A673 (cell line): Measurements from ENCODE around the gene ADRM1. TPM values are rescaled to one million over a fixed set of nuclear protein-coding genes. Genes with fewer than 3 reads are reported as not detected.

Source experiments
- BruUV-seq: library from RNA; stranded (reverse); fragments of 400-500 nt; replicated peaks from 2 replicates; lab custom pipeline; 2021; lab: Mats Ljungman, UMichigan
- CTCF ChIA-PET: fragments of 300-600 bp; sonication (Branson Sonifier 250); formaldehyde crosslinking; loops from one replicate; lab custom pipeline; 2022; ENCODE audit warnings: antibody characterized with exemption; lab: Charles Lee
- POLR2A ChIA-PET: fragments of 300-600 bp; sonication (Branson Sonifier 250); formaldehyde crosslinking; loops from one replicate; lab custom pipeline; 2022; ENCODE audit warnings: antibody characterized with exemption; ENCODE audit not compliant: low non-redundant PET; lab: Charles Lee
- DNase-seq: peaks from one replicate; pipeline ENCODE4 v3.0.0-alpha.2; 2015; ENCODE audit warnings: low spot score
- H3K27ac ChIP-seq: fragments of 200-600 bp; sonication (generic); 2 replicates; pipeline ENCODE4 v1.5.1; 2016; ENCODE audit warnings: mixed run types, low read depth, mild to moderate bottlenecking, mixed read lengths, antibody characterized with exemption, low read length; ENCODE audit not compliant: poor library complexity, severe bottlenecking
- H3K27me3 ChIP-seq: fragments of 200-600 bp; sonication (generic); replicated peaks from 2 replicates; pipeline ENCODE4 v1.6.1; 2017; ENCODE audit warnings: mixed run types, low read depth, mild to moderate bottlenecking, mixed read lengths, antibody characterized with exemption, low read length; ENCODE audit not compliant: insufficient read depth, poor library complexity
- H3K36me3 ChIP-seq: fragments of 200-600 bp; sonication (generic); 2 replicates; pipeline ENCODE4 v1.6.1; 2016; ENCODE audit warnings: mixed run types, mild to moderate bottlenecking, mixed read lengths, antibody characterized with exemption, low read length; ENCODE audit not compliant: insufficient read depth, poor library complexity, severe bottlenecking
- H3K4me1 ChIP-seq: fragments of 200-600 bp; sonication (generic); 2 replicates; pipeline ENCODE4 v1.6.1; 2017; ENCODE audit warnings: mixed run types, mild to moderate bottlenecking, mixed read lengths, antibody characterized with exemption, low read length; ENCODE audit not compliant: insufficient read depth, poor library complexity, severe bottlenecking
- H3K4me3 ChIP-seq: fragments of 200-600 bp; sonication (generic); 2 replicates; pipeline ENCODE4 v1.5.1; 2016; ENCODE audit warnings: low read depth, mixed run types, mild to moderate bottlenecking, mixed read lengths, low read length; ENCODE audit not compliant: poor library complexity, severe bottlenecking
- H3K9me3 ChIP-seq: fragments of 200-600 bp; sonication (generic); 2 replicates; pipeline ENCODE4 v1.6.1; 2016; ENCODE audit warnings: mixed run types, low read depth, mild to moderate bottlenecking, mixed read lengths, antibody characterized with exemption, low read length; ENCODE audit not compliant: poor library complexity, severe bottlenecking
- CTCF ChIP-seq: fragments of 300-800, 200-600 bp; sonication (generic); conservative IDR thresholded peaks from 2 replicates; pipeline ENCODE4 v1.5.1; 2017; ENCODE audit warnings: low read depth, mild to moderate bottlenecking, antibody characterized with exemption, low read length, moderate library complexity, mixed read lengths
- EZH2 ChIP-seq: fragments of 200-600 bp; sonication (generic); IDR thresholded peaks from 2 replicates; pipeline ENCODE4 v1.6.1; 2017; ENCODE audit warnings: borderline replicate concordance, low read depth, mild to moderate bottlenecking, mixed read lengths, antibody characterized with exemption, low read length; ENCODE audit not compliant: poor library complexity, severe bottlenecking
- intact Hi-C: fragments of 100-400 bp; cut with micrococcal nuclease; formaldehyde crosslinking; loops from one replicate; pipeline ENCODE4 v1.10.0; 2022; ENCODE audit not compliant: unreplicated experiment
- total RNA-seq: library from RNA; stranded (reverse); gene quantifications from 2 replicates; pipeline ENCODE4 v1.2.3, GENCODE V29; 2021

The ADRM1 gene
- total RNA-seq, 1 experiment from 2014 or later, result 252 TPM

- DNase-seq, result no peak
- no peak overlapping the region for H3K4me3 ChIP-seq
- no peak overlapping the region for H3K27ac ChIP-seq
- no peaks in the 10 kb centered on the region for H3K36me3 ChIP-seq
- no peaks in the 10 kb centered on the region for H3K27me3 ChIP-seq
- BruUV-seq, result no TSS peak
- ChIA-PET CTCF (no interaction called here), POLR2A (no interaction called here)
- H3K9me3 ChIP-seq, result no peaks in the 10 kb centered on the region
- no peaks in the 10 kb centered on the region for H3K4me1 ChIP-seq
- intact Hi-C loops, result no loop called here
- TF ChIP-seq EZH2, result no peak
- no peak for TF ChIP-seq CTCF
Observed at GRCh38 chr20:62336775-62337557, 34.2 kb downstream of the ADRM1 start.

- ChIA-PET POLR2A (no interaction called here), CTCF (no interaction called here)
- Histone ChIP-seq H3K4me3 (no peak overlapping the region), H3K4me1 (no peaks in the 10 kb centered on the region), H3K36me3 (no peaks in the 10 kb centered on the region), H3K27ac (no peak overlapping the region), H3K27me3 (no peaks in the 10 kb centered on the region), H3K9me3 (no peaks in the 10 kb centered on the region)
- TF ChIP-seq EZH2, result no peak
- DNase-seq, result no peak
- intact Hi-C loops, result no loop called here
- BruUV-seq, result no TSS peak
Observed at GRCh38 chr20:62337558-62338293, 34.9 kb downstream of the ADRM1 start.

DNA sequence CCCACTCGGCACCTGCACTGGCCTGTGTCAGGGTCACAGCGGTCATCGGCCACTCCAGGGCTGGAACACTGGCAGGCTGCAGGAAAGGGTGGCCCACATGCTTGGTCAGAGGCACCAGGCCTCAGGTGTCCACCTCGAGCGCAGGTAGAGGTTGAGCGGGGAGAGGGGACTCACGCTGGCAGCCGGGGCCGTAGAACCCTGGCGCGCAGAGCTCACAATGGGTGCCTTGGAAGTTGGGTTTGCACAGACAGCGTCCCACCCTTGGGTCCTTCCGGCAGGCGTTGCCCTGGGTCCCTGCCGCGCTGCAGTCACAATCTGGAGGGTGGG, 35.5 kb downstream of the ADRM1 start:
- intact Hi-C loops, result no loop called here
- H3K9me3 ChIP-seq, result no peaks in the 10 kb centered on the region
- no peak overlapping the region for H3K27ac ChIP-seq
- no peaks in the 10 kb centered on the region for H3K4me1 ChIP-seq
- BruUV-seq, result no TSS peak
- no peaks in the 10 kb centered on the region for H3K27me3 ChIP-seq
- DNase-seq, result no peak
- ChIA-PET POLR2A (no interaction called here), CTCF (no interaction called here)
- no peaks in the 10 kb centered on the region for H3K36me3 ChIP-seq
- TF ChIP-seq EZH2 (no peak), CTCF (no peak)
- no peak overlapping the region for H3K4me3 ChIP-seq
